ENCODE results near the gene EML4.

The EML4 gene

DNA sequence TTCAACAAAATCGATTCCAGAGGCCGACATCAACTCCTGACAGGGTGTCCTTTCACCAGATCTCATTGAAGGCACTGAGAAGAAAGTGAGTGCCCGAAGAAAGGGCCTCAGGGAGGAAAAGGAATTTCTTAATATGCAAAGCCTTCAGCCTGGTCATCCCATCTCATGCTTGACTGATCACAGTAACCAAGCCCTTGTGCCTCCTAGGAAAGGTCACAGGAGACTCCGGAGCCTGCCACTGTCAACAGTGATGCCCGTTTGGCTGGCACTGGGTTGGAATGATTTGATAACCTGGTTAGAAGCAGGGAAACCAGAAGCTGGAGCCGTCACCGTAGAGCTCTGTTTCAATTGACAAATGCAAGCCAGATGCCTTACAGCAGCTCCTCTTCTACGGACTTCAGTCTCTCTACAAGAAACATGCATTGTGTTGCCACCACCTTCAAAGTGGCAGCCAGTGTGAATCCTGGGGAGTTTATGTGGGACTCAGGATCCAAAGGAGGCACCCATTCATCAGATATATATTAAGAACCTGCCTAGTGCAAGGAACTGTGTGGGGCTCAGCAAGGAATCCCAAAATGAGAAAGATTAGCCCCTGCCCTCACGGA, 167.3 kb downstream of the EML4 start:
- no peak overlapping the region for H3K4me3 ChIP-seq (ENCODE audit: low read depth, low read length)
- peaks cover 53% of the 10 kb centered on the region for H3K36me3 ChIP-seq

GRCh38 chr2:42337356-42337820, 168.2 kb downstream of the EML4 start:
- Histone ChIP-seq H3K27ac (no peak overlapping the region), H3K36me3 (peaks cover 44% of the 10 kb centered on the region), H3K27me3 (ENCODE audit: insufficient read depth, low read depth, severe bottlenecking) (no peaks in the 10 kb centered on the region), H3K4me3 (ENCODE audit: low read depth, low read length) (no peak overlapping the region), H3K9me3 (ENCODE audit: severe bottlenecking) (peaks cover 3% of the 10 kb centered on the region)
- TF ChIP-seq, protein P1, sequence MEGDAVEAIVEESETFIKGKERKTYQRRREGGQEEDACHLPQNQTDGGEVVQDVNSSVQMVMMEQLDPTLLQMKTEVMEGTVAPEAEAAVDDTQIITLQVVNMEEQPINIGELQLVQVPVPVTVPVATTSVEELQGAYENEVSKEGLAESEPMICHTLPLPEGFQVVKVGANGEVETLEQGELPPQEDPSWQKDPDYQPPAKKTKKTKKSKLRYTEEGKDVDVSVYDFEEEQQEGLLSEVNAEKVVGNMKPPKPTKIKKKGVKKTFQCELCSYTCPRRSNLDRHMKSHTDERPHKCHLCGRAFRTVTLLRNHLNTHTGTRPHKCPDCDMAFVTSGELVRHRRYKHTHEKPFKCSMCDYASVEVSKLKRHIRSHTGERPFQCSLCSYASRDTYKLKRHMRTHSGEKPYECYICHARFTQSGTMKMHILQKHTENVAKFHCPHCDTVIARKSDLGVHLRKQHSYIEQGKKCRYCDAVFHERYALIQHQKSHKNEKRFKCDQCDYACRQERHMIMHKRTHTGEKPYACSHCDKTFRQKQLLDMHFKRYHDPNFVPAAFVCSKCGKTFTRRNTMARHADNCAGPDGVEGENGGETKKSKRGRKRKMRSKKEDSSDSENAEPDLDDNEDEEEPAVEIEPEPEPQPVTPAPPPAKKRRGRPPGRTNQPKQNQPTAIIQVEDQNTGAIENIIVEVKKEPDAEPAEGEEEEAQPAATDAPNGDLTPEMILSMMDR (IDR thresholded peaks at IDR 0.05; ENCODE audit: low read depth, low read length), result peak; percentile 25; the same call in 1 of the 2 replicates
- no peak for DNase-seq

More for the DNA sequence above, 167.3 kb downstream of the EML4 start:
- Histone ChIP-seq H3K27me3 (ENCODE audit: insufficient read depth, low read depth, severe bottlenecking) (no peaks in the 10 kb centered on the region), H3K27ac (no peak overlapping the region), H3K9me3 (ENCODE audit: severe bottlenecking) (peaks cover 3% of the 10 kb centered on the region)
- TF ChIP-seq, protein P1 (IDR thresholded peaks at IDR 0.05; ENCODE audit: low read depth, low read length), result no peak
- no peak for DNase-seq

GRCh38 chr2:42337846-42338566, 168.9 kb downstream of the EML4 start:
- Histone ChIP-seq H3K27me3 (ENCODE audit: insufficient read depth, low read depth, severe bottlenecking) (no peaks in the 10 kb centered on the region), H3K36me3 (peaks cover 42% of the 10 kb centered on the region), H3K27ac (no peak overlapping the region), H3K9me3 (ENCODE audit: severe bottlenecking) (peaks cover 3% of the 10 kb centered on the region), H3K4me3 (ENCODE audit: low read depth, low read length) (no peak overlapping the region)
- no peak for DNase-seq
- TF ChIP-seq, protein P1 (IDR thresholded peaks at IDR 0.05; ENCODE audit: low read depth, low read length), result no peak

GRCh38 chr2:42338567-42339190, 169.5 kb downstream of the EML4 start:
- Histone ChIP-seq H3K9me3 (ENCODE audit: severe bottlenecking) (peaks cover 3% of the 10 kb centered on the region), H3K27me3 (ENCODE audit: insufficient read depth, low read depth, severe bottlenecking) (no peaks in the 10 kb centered on the region), H3K27ac (no peak overlapping the region), H3K4me3 (ENCODE audit: low read depth, low read length) (no peak overlapping the region), H3K36me3 (peaks cover 43% of the 10 kb centered on the region)
- TF ChIP-seq, protein P1 (IDR thresholded peaks at IDR 0.05; ENCODE audit: low read depth, low read length), result no peak
- no peak for DNase-seq

DNA sequence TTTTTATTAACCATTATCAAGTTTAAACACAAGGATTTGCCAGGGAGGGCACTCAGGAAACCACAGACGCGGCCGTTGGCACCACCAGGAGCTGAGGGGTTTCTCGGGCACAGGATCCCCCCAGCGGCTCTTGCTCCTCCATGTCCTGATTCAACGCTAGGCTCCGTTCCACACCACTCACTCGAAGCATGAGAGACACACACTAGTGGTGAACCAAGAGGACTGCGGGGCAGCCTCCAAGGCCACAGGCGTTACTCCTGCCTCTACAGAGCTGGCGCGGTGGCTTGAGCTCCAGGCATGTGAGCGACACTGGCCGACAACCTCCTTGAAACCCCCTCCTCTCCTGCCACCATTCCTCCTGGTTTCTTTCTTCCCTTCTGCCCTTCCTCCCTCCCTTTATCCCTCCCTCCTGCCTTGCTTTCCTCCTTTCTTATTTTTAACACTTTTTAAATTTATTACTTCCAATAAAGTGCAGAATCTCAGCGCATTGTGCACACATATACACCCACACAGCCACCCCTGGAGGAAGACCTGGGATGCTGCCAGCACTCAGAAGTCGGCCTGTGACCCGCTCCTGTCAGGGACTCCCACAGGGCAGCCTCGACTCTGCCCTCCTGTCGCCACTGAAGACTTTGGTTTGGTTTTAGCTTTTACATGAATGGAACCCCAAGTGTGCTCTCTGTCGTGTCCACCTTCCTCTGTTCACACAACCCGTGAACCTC, 170.2 kb downstream of the EML4 start:
- Histone ChIP-seq H3K27ac (no peak overlapping the region), H3K36me3 (peaks cover 48% of the 10 kb centered on the region), H3K27me3 (ENCODE audit: insufficient read depth, low read depth, severe bottlenecking) (no peaks in the 10 kb centered on the region), H3K4me3 (ENCODE audit: low read depth, low read length) (no peak overlapping the region), H3K9me3 (ENCODE audit: severe bottlenecking) (peaks cover 3% of the 10 kb centered on the region)
- DNase-seq, result peak; percentile 39
- TF ChIP-seq, protein P1 (IDR thresholded peaks at IDR 0.05; ENCODE audit: low read depth, low read length), result peak; percentile 28; the same call in 1 of the 2 replicates
